ENCODE results near the gene PCDHGC3. TPM values are rescaled to one million over a fixed set of nuclear protein-coding genes. Genes with fewer than 3 reads are reported as not detected.
"Not testable (repeated sequence)": the region's sequence is repeated elsewhere in the genome, so short reads cannot be mapped to it uniquely, and the experiment has no call there.

PCDHGC3 gene
- total and polyA plus RNA-seq, 2 of the 8 experiments (the other 6 are each of a cell fraction or from before 2014, with no cell fraction given) = 4.7 to 18.6 TPM

GRCh38 chr5:141432308-141432707 is 43.5 kb upstream of the PCDHGC3 start:
- H3K23me2 ChIP-seq (ENCODE audit: low read depth, low read length); H3K4me3 ChIP-seq (ENCODE audit: extremely low read depth in 1 of 4, insufficient read depth in 2 of 4, low read depth in 3 of 4, low read length in 4 of 4); H4K8ac ChIP-seq (ENCODE audit: extremely low read depth, insufficient read depth, low read length); H2AFZ ChIP-seq (ENCODE audit: low read length); H3K4me1 ChIP-seq (replicated peaks in 1 of 4; ENCODE audit: control insufficient read depth in 3 of 4, insufficient read depth in 4 of 4, low read length in 3 of 4); H4K5ac ChIP-seq (ENCODE audit: insufficient read length, low read depth, low read length); H2AK5ac ChIP-seq (ENCODE audit: low read depth, low read length); H2BK5ac ChIP-seq (ENCODE audit: low read depth, low read length); H2BK120ac ChIP-seq (replicated peaks; ENCODE audit: low read depth, low read length); H2BK20ac ChIP-seq (ENCODE audit: low read length); H3K4me2 ChIP-seq (ENCODE audit: insufficient read depth in 1 of 2, low read depth in 2 of 2, low read length in 2 of 2); FAIRE-seq; POLR2A ChIA-PET (ENCODE audit: partially characterized antibody); H3K9ac ChIP-seq (replicated peaks in 1 of 4; ENCODE audit: extremely low read depth in 1 of 4, low read depth in 3 of 4, low read length in 3 of 4); H3K18ac ChIP-seq (ENCODE audit: extremely low read depth, low read length); H3K79me1 ChIP-seq (ENCODE audit: low read depth, low read length); H3K27ac ChIP-seq (ENCODE audit: low read depth, low read length); H4K91ac ChIP-seq (replicated peaks; ENCODE audit: insufficient read length, low read length); H4K20me1 ChIP-seq (replicated peaks in 1 of 2; ENCODE audit: control insufficient read depth in 1 of 2, insufficient read depth in 2 of 2, low read length in 2 of 2); H3K79me2 ChIP-seq (ENCODE audit: control insufficient read depth in 1 of 2, insufficient read depth in 2 of 2, low read length in 2 of 2); H3K14ac ChIP-seq (ENCODE audit: insufficient read length); H3K23ac ChIP-seq (ENCODE audit: insufficient read length); DNase-seq (ENCODE audit: low read depth in 1 of 2, low spot score in 2 of 2); H2BK15ac ChIP-seq (ENCODE audit: low read length); H3K4ac ChIP-seq (replicated peaks; ENCODE audit: insufficient read length, low read depth, low read length); H3K27me3 ChIP-seq (replicated peaks in 1 of 4; ENCODE audit: control insufficient read depth in 3 of 4, extremely low read depth in 1 of 4, insufficient read depth in 3 of 4, low read length in 3 of 4); H2BK12ac ChIP-seq (ENCODE audit: low read depth, low read length); H3K56ac ChIP-seq (replicated peaks; ENCODE audit: insufficient read length, low read depth, low read length): not testable (repeated sequence)
- 88% methylated on average over 25 of the region's 38 CpGs; no CpG with 5 or more reads in 1 of the 2 experiments for WGBS, 2 experiments (ENCODE audit: extremely low coverage in 1 of 2, insufficient coverage in 1 of 2, insufficient read length in 1 of 2, insufficient replicate concordance in 2 of 2, low coverage in 1 of 2, low lambda C conversion rate in 2 of 2, missing lambda C conversion rate in 1 of 2)
- H3K9me3 ChIP-seq (ENCODE audit: insufficient read depth in 2 of 2, low read depth in 1 of 2, low read length in 1 of 2) = peaks cover 28 to 40% of the 10 kb centered on the region in 2 experiments
- peaks cover 0 to 14% (median under 1%) of the 10 kb centered on the region in 4 experiments; a peak in 3 of 8 replicates for H3K36me3 ChIP-seq (ENCODE audit: control insufficient read depth in 2 of 4, insufficient read depth in 4 of 4, low read length in 3 of 4)
- CTCF ChIA-PET (ENCODE audit: partially characterized antibody) = interaction anchor here (1.1 to 7.0 kb wide), 6 partner anchors 13 to 132 kb away, joined by 3 to 67 read pairs (median 10); partner anchors contain the start of genes PCDHGA10, PCDHGA11, PCDHGB6 and PCDHGB7

- DNase-seq (ENCODE audit: low read depth in 1 of 2, low spot score in 2 of 2); H2BK12ac ChIP-seq (ENCODE audit: low read depth, low read length); H2BK120ac ChIP-seq (replicated peaks; ENCODE audit: low read depth, low read length); H3K4me3 ChIP-seq (ENCODE audit: extremely low read depth in 1 of 4, insufficient read depth in 2 of 4, low read depth in 3 of 4, low read length in 4 of 4); H3K18ac ChIP-seq (ENCODE audit: extremely low read depth, low read length); H2BK5ac ChIP-seq (ENCODE audit: low read depth, low read length); H2BK15ac ChIP-seq (ENCODE audit: low read length); FAIRE-seq; H4K91ac ChIP-seq (replicated peaks; ENCODE audit: insufficient read length, low read length); H3K23me2 ChIP-seq (ENCODE audit: low read depth, low read length); H3K4me1 ChIP-seq (replicated peaks in 1 of 4; ENCODE audit: control insufficient read depth in 3 of 4, insufficient read depth in 4 of 4, low read length in 3 of 4); H3K4me2 ChIP-seq (ENCODE audit: insufficient read depth in 1 of 2, low read depth in 2 of 2, low read length in 2 of 2); H3K4ac ChIP-seq (replicated peaks; ENCODE audit: insufficient read length, low read depth, low read length); POLR2A ChIA-PET (ENCODE audit: partially characterized antibody); H3K56ac ChIP-seq (replicated peaks; ENCODE audit: insufficient read length, low read depth, low read length); H3K23ac ChIP-seq (ENCODE audit: insufficient read length); H4K8ac ChIP-seq (ENCODE audit: extremely low read depth, insufficient read depth, low read length); H3K9ac ChIP-seq (replicated peaks in 1 of 4; ENCODE audit: extremely low read depth in 1 of 4, low read depth in 3 of 4, low read length in 3 of 4); H3K27me3 ChIP-seq (replicated peaks in 1 of 4; ENCODE audit: control insufficient read depth in 3 of 4, extremely low read depth in 1 of 4, insufficient read depth in 3 of 4, low read length in 3 of 4); H2BK20ac ChIP-seq (ENCODE audit: low read length); H2AK5ac ChIP-seq (ENCODE audit: low read depth, low read length); H2AFZ ChIP-seq (ENCODE audit: low read length); H3K14ac ChIP-seq (ENCODE audit: insufficient read length); H3K79me1 ChIP-seq (ENCODE audit: low read depth, low read length); H4K5ac ChIP-seq (ENCODE audit: insufficient read length, low read depth, low read length); H3K27ac ChIP-seq (ENCODE audit: low read depth, low read length); H3K79me2 ChIP-seq (ENCODE audit: control insufficient read depth in 1 of 2, insufficient read depth in 2 of 2, low read length in 2 of 2); H4K20me1 ChIP-seq (replicated peaks in 1 of 2; ENCODE audit: control insufficient read depth in 1 of 2, insufficient read depth in 2 of 2, low read length in 2 of 2): not testable (repeated sequence)
- CTCF ChIA-PET (ENCODE audit: partially characterized antibody) = interaction anchor here (1.4 to 7.0 kb wide), 3 partner anchors 13 to 131 kb away, joined by 4 to 67 read pairs (median 16); partner anchors contain the start of genes PCDHGA10, PCDHGA11 and PCDHGB7
- H3K36me3 ChIP-seq (ENCODE audit: control insufficient read depth in 2 of 4, insufficient read depth in 4 of 4, low read length in 3 of 4) = peaks cover 0 to 10% (median 0%) of the 10 kb centered on the region in 4 experiments; a peak in 3 of 8 replicates
- peaks cover 24 to 36% of the 10 kb centered on the region in 2 experiments for H3K9me3 ChIP-seq (ENCODE audit: insufficient read depth in 2 of 2, low read depth in 1 of 2, low read length in 1 of 2)
- 91% methylated on average over 19 of the region's 29 CpGs; no CpG with 5 or more reads in 1 of the 2 experiments for whole genome bisulfite sequencing, 2 experiments (ENCODE audit: extremely low coverage in 1 of 2, insufficient coverage in 1 of 2, insufficient read length in 1 of 2, insufficient replicate concordance in 2 of 2, low coverage in 1 of 2, low lambda C conversion rate in 2 of 2, missing lambda C conversion rate in 1 of 2)
Observed at GRCh38 chr5:141432726-141433125, 43.0 kb upstream of the PCDHGC3 start.
